ENCODE data around the gene PPP3R2.
"Not testable (repeated sequence)": the region's sequence is repeated elsewhere in the genome, so short reads cannot be mapped to it uniquely, and the experiment has no call there.

PPP3R2 gene, protein sequence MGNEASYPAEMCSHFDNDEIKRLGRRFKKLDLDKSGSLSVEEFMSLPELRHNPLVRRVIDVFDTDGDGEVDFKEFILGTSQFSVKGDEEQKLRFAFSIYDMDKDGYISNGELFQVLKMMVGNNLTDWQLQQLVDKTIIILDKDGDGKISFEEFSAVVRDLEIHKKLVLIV

DNA sequence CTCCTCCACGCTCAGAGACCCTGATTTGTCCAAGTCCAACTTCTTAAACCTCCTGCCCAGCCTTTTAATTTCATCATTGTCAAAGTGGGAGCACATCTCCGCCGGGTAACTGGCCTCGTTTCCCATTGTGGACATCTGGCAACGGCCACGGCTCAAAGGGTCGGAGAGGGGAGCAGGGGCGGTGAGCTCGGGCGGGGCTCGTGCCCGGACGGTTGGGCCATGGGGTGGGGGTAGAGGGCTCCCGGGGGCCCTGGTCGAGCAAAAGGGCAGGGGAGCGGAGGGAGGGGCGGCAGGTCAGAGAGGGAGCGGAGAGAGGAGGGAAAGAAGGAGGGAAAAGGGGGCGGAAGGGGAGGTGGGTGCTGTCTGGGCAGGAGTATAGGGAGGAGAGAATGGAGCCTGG is at the start of gene PPP3R2:
Gene PPP3R2, minus strand, starts transcription at position 174 of the 400 bp plus-strand sequence. Its CDS starts 48 bp downstream, at position 126.
- no peak for DNase-seq

DNA sequence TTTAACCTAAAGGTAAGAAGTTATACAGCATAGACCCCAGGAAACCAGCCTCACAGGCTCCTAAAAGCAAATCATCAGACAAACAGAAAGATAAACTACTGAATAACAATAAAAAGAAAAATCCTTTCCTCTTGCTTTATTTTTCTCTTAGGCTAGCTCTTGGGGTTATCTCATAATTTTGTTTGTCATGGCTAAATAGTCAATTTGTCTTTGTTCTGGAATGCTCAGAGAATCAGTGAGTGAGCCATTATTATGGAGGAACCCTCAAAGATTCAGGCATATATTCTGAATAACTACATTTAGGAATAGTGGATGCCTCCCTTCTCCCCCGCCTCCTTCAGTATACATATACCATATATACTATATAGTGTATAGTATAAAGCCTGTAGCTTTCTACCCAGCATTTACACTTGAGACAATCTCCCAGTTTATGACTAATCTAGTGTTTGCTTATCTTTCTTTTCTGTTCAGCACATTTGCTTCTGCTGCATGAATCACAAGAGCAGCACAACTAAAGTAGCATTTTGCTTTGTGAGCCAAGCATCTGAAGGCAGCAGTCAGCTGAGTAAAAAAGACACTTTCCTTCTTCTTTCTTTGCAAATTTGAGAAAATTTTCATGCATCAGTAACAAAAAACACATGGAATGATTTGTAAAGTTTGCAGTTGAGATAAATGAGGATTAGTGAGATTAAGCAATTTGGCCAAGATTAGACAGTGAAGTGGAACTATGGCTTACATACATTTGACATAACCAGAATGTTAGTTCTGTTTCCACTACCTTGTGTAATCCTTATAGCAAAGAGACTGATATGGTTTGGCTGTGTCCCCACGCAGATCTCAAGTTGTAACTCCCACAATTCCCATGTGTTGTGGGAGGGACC is 45.3 kb upstream of the PPP3R2 start:
- no peak for DNase-seq

DNA sequence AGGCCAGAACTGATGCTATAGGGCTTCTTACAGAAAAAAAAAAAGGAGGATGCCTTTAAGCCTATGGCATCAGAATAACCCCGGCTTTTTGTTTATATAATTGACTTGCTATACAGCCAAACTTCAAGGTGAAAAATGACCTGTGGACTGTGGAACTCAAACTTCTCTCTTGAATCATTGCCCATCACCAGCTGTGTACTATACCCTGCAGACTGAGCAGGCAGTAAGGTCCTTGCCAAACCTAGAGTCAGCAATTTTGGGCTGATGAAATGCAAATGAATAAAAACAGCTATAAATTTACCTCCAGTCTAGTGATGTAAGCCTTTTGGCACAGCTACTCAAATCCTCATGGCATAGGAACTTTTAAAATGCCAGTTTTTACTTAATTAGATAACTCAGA is 44.5 kb upstream of the PPP3R2 start:
- peak; percentile 62 for DNase-seq

DNA sequence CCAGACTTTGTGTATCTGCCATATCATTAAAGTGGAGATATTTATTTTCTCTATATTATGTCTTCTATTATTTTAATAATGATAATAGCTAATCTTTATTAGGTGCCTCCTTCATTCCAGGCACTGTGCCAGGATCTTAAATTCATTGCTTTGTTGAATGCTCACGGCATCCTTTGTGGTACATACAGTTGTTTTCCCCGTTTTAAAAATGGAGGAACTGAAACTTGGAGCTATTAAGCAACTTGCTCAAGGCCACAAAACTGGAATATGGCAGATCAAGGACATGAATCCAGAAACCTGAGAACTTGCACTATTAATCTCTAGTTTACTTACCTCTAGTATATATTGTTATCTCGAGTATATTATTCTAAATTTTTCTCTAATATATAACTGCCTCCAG is 41.5 kb upstream of the PPP3R2 start:
- peak; percentile 67 for DNase-seq

DNA sequence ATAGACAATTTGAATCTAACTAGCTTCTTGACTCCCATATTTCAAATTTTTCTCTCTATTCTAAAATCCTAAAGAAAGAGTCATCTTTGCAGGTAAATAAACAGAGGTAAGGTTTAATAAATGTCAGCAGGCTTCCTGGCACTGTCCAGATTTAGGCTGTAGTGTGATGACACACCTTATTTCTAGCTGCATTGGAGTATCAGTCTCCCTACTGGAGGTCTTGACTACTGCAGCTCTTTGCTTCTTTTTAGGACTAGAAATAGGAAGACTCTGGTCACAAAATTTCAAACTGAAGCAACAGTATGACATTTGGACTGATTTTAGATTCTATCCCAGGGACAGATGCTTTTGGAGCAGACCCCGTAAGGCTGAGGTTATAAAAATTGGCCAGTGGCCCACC is 40.7 kb upstream of the PPP3R2 start:
- no peak for DNase-seq

DNA sequence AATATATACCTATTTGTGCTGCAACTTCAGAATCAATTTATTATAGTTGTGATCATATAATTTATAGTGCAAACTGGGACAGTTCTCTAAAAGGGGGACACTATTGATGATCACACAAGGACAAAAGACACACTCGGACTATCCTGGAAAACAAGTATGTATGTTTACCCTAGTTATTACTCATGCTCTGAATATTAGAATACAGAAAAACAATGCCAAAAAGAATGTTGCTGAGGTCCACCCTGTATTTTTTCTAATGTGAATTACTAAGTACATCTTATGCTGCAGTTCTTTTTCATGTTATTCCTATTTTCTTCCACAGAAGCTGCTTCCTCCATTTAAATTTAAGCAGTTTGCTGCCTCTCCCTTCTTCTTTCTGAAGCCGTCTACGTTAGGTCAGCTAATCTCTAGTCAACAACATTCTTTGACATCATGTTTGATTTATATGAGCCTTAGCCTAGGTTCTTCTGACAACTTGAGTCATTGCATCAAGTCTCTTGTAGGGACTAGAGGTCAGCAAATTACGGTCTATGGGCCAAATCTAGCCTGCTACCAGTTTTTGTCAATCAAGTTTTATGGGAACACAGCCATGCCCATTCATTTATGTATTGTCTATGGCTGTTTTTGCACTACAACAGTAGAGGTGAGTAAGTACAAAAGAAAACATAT is 40.1 kb upstream of the PPP3R2 start:
- DNase-seq: no peak

DNA sequence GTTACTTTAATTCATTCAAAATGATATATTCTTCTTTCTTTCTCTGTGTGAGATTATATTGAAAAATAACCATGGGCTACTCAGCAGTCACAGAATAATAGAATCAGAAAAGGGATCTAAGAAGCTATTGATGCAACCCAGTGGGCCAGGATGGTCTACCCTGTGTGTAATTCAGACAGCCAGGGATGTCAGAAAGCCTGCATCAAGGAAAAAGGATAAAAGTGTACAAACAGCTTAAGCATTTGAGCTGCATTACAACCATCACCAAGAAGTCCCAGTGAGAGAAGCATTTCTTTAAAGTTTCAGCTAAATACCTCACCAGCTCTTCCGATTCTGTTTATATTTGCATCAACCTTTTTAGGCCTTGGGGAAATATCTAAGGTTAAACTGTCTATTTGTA is 37.8 kb upstream of the PPP3R2 start:
- DNase-seq: no peak

DNA sequence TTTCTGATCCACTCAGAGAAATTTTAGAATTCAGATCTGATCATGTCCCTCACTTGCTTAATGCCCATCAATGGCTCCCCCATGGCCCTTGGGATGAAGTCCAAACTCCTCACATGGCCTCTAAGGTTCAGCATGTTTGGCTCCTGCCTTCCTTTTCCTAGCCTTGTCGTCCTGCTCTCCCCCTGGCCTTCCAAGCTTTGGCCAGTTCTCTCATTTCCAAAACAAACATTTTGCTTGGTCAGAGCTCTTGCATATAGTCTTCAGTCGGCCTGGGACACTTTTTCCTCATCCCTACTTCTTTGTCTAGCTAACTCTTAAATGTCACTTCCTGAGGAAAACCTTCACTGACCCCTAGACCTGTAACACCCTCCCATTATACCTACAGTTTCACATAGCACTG is 37.1 kb upstream of the PPP3R2 start:
- no peak for DNase-seq

DNA sequence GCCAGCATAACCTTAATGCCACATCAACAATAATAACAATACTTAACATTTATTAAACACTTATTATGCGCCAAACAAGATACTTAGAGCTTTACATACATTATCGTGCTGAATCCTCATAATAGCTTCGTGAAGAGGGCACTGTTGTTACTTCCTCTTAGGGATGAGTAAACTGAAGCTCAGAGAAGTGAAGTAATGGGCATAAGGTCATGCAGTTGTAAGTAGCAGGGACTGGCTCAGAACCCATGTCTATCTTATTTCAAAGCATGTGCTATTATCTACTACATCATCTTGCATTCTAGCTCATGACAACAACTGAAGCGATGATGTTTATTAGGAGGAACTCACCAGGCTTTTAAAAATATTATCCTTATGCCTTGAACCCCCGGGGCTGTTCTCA is 34.9 kb upstream of the PPP3R2 start:
- no peak for DNase-seq

DNA sequence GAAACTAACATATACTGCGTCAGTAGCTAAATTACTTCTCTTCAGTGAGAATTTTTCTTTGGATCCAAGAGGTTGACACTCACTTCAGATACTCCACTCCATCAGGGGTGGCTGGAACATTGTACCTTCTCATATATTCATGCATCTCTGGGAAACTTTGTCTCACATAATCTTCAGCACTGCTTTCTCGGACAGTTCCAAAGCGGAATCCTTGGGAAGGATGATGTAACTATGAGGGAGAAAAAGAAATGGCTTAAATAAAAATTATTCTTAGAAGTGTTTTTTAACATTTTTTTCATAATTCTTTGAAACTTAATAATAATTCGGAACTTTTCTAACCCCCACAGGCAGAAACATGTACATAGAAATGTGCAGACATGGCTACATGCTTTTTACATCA is 33.4 kb upstream of the PPP3R2 start:
- no peak for DNase-seq

DNA sequence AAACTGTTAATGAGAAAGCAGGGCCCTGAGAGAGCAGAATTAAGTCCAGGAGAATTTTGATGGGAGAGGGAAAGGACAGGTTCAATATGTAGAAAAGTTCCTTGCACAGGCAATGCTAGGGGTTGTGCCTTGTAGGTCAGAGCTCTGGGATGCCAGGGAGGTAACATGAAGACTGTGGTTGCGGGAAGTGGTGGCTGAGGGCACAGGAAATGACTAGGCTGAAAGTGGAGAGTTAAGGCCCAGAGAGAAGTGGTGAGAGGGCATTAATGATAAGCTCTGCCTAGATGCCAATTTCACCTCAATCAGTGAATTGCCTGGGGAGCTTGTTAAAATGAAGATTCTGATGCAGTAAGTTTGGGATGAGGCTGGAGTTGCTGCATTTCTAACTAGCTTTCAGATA is 31.5 kb upstream of the PPP3R2 start:
- no peak for DNase-seq

DNA sequence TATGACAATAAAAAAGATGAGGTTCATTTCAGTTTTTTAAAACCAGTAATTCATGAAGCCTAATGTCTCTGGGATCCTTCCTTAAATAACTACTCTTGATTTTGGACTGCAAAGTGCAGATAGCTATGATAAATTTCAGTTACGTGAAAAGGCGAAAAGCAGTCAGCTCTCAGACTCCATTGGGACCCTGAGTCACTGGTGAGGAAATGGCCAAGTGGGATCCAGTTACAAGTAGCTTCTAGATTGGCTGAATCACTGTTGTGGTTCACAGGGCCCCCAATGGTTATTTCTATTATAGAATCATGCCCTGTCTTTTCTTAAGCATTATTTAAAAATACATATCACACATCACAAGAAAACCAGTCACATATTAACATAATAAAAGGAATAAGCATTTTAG is 31.1 kb upstream of the PPP3R2 start:
- DNase-seq: no peak

DNA sequence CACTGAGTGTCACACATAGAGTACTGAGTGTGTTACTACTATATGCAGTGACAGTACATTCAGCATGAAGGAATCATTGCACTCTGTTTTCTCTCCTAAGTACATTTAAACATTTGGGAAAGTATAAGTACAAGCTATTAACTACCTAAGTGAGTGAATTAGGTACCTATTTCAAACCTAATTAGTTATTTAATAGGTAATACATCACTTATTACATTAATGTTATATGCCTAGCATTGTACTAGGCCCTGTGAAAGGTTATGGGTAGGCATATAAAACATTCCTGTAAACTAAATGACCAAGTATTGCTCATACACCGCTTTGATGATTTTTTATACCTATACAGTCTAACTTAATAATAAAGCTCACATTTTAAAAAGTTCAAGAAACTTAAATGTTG is 25.7 kb upstream of the PPP3R2 start:
- DNase-seq: no peak

DNA sequence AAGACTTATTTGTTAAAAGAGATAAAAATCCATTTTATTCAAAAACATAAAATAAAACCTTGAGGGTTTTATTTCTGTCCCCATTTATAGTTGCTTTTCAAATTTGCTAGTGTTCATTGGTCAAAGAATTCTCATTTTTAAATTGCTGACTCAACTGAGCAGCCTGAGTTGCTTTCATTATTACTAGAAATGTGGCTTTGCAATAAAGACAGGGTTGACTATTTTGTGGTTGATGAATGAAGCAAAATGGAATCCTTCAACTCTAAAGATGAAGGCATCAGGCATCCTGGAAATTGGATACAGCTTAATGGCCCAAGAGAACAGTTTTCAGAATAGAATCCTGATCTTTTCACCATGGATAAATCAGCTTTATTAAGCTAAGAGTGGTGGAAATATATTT is 23.9 kb upstream of the PPP3R2 start:
- DNase-seq: no peak

DNA sequence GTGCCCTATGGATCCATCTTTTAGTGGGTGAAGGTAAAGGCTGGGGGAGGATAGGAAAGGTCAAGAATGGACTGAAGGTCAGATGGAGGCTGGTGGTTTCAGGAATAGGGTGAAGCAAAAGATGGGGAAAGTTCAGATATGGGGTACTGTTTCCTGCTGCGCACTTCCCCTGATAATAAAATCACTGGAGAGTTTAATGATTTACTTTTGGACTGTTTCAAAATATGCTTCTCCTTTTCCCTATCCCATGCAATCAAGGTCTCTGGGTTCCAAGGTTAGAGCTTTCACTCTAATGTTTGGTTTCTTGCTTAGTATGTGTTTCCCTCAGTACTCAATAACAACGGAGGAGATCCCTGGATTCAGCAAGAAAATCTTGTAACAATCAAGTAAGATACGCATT is 10.8 kb upstream of the PPP3R2 start:
- DNase-seq: no peak

DNA sequence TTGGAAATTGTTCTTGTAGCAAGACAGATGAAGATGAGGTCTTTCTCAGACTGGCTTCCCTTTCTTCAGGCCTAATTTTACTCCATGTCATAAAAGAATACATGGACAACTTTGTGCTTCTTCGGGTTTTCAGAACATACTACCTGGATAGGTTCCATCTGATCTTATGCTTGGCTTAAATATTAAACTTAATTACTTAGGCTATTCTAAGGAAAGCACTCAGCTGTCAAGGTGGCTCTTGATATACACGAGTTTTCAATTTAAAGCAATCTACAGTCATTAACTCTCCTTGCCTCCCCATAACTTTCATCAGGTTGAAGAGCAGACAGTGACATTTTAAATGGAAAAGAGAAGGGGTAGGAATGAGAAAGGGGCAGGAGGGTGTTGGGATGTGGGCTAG is 9.5 kb upstream of the PPP3R2 start:
- DNase-seq: no peak

DNA sequence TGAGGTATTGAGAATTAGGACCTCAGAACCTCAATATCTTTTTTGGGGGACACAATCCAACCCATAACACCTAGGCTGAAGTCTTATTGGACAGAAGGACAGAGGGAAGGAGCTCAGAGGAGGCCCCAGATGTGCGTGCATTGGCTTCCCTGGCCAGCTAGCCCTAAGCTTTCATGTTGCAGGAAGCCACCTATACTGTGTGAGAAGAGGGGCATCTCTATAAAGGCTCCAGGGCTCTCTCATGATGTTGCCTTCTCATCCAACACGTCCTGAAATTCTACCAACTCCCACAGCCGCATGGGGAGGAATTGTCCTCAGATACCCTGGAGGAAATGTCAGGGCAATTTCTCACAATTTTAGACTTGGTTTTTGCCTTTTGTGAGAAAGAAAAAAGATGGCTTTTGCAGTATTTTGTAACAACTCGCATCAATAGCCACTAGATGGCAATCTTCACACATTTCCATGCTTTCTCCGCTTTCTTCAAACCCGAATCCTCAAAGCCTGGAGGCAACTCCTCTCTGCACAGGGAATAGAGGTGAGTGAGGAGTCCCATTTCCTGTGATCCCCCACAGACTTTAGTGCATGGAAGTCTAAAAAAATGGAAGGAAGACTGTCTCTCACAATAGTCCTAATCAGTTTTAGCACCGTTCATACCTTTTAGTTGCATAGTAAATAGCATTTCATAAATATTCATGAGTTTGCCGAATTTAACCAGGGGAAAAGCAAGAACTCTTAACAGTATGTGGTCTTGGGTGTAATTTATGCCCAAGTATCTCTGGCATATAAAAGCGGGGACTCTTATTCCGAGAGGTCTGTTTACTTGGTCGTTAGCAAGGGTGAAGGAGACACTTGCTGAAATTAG is 7.4 kb upstream of the PPP3R2 start:
- DNase-seq: peak; percentile 39

DNA sequence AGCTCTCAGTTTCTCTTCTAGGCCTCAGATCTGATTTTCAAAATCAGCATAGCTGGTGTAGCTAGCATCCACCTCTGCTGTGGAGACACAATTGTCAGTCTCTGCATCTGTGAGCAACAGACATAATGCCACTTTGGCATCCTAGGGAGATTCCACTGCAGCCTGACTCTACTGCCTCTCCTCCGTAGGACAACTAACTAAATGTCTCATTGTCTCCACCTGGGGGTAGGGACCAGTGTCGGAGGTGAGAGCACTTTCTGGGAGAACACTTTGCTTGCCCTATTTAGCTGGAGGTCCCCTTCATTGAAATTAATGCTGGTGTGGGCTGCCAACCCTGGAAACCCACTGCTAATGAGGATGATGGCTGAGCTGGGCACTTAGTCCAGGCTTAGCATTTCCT is 1.4 kb downstream of the PPP3R2 start:
- DNase-seq: no peak

DNA sequence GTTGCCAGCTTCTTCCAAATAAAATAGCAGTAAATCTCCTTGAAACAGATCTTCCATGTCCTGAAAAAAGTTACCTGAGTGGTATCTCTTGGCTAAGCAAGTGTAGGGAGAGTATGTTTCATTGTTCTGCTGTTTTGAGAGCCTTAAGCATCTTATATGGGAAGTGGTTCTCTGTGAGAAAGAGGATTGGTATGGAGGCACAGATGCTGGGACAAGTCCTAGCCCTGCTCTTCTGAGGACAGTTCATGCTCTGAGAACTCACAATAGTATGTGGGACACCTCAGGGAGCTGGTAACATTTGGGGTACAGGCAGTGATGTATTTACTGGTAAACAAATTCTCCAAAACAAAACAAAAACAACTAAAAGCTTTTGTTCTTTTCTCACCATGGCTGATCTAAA is 2.0 kb downstream of the PPP3R2 start:
- DNase-seq: no peak

DNA sequence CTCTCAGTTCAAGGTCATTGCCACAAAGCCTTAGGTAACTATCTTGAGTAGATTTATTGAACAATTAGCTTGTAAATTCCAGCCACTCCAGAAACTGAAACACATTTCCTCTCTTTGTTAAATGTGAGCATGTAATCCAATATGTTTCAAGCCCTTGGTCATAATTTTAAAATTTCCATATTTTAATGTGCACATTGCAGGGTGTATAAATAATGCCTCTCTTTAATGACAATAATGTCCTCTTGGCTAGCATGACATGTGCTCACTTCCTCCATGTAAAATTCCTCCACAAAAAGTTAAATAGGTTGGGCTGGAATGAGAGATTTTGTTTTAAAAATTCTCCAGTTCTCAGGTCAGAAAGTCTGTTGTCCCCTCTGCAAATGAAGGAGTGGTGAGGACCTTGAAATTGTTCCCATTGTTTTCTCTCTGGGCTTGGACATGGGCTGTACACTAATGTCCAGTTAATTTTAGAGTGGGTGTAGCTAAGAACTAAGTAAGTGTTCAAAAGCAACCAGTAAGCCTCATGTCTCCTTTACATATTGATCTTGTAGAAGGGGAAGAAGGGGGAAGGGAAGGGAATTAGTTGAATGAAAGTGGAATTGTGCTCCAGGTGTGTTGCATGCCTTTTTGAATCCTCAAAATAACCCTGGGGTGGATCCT is 2.9 kb downstream of the PPP3R2 start:
- no peak for DNase-seq

DNA sequence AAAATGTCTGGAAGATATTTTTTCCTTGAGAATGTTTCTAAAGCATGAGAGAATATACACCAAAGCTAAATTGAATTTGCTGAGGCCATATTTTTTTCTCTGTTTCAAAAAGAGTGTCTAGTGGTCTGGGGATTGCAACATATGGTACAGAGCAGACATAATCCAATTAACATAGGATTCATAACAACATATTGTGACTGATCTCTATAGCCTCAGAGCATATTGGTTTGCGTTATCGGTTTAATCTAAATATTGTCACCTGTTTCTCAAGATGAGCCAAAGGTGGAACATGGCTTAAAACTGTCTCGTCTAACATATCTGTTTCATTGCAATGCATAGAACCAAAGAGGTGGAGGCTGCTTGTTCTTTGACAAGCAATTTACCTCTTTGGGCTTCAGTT is 3.9 kb downstream of the PPP3R2 start:
- DNase-seq: no peak

DNA sequence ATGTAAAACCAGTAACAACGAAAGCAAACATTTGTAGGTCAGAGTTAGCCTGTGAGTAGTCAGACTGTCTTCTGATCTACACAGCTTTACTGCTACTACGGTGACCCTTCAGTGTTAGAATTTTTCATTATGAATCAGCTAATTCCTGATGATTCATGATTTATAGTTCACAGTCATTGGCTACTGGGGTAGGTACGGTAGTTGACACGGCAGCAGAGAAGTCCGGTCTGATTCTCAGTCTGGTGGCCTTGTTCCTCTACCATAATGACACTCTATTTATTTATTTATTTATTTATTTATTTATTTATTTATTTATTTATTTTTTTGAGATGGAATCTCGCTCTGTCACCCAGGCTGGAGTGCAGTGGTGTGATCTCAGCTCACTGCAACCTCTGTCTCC is 4.7 kb downstream of the PPP3R2 start:
- DNase-seq: not testable (repeated sequence)

Data from RPMI8226 (cell line).